Measurements from ENCODE around the gene OR2G6.
"Not testable (repeated sequence)": the region's sequence is repeated elsewhere in the genome, so short reads cannot be mapped to it uniquely, and the experiment has no call there.

GRCh38 chr1:248472111-248472510 is 35.8 kb upstream of the OR2G6 start:
- TF ChIP-seq CTCF, POLR2A (IDR thresholded peaks at IDR 0.05): not testable (repeated sequence)

Data from right lobe of liver (tissue), 4 donors.